LNCaP clone FGC (cell line): Measurements from ENCODE around the gene EML2.

Experiments used
- DNase-seq: peaks from one replicate; pipeline ENCODE4 v3.0.0-alpha.2; 2011; ENCODE audit warnings: low read depth
- H3K4me3 ChIP-seq: 2 replicates; pipeline ENCODE4 v1.5.1; 2011; ENCODE audit warnings: mild to moderate bottlenecking, low read depth, low read length, control low read depth
- TF ChIP-seq, protein P1 (sequence below): IDR thresholded peaks from 2 replicates; pipeline ENCODE4 v1.5.1; 2012; ENCODE audit warnings: mild to moderate bottlenecking; ENCODE audit not compliant: control insufficient read depth, insufficient read depth; ENCODE audit errors: extremely low read depth

Gene EML2

DNA sequence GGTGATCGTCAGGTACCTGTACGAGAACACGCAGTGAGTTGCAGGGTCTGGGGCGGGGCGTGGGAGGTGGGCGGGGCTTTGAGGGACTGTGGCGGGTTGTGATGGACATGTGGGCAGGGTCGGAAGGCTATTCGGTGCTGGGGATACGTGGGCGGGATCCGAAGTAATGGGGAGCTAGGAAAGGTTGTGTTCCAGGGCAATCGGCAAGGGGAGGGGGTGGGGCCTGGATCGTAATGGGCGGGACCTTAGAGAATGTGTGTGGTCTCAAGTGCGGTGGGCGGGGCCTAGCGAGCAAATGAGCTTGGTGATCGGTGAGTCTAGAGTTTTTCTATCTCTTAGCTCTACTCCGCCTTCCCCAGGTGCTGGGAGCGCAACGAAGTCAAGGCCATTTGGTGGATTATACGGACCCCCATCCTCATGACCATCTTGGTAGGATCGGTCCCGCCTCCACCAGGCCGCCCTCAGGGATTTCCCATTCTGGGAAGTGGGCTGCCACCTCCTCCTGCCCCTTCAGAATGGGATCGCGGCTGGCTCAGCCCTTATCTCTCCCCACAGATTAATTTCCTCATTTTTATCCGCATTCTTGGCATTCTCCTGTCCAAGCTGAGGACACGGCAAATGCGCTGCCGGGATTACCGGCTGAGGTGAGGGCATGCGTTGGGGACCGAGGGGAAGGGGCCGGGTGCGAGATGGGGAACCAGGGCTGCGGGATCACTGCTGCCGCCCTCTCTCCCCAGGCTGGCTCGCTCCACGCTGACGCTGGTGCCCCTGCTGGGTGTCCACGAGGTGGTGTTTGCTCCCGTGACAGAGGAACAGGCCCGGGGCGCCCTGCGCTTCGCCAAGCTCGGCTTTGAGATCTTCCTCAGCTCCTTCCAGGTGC, 38.4 kb upstream of the EML2 start:
- no peak for DNase-seq
- TF ChIP-seq, protein P1, sequence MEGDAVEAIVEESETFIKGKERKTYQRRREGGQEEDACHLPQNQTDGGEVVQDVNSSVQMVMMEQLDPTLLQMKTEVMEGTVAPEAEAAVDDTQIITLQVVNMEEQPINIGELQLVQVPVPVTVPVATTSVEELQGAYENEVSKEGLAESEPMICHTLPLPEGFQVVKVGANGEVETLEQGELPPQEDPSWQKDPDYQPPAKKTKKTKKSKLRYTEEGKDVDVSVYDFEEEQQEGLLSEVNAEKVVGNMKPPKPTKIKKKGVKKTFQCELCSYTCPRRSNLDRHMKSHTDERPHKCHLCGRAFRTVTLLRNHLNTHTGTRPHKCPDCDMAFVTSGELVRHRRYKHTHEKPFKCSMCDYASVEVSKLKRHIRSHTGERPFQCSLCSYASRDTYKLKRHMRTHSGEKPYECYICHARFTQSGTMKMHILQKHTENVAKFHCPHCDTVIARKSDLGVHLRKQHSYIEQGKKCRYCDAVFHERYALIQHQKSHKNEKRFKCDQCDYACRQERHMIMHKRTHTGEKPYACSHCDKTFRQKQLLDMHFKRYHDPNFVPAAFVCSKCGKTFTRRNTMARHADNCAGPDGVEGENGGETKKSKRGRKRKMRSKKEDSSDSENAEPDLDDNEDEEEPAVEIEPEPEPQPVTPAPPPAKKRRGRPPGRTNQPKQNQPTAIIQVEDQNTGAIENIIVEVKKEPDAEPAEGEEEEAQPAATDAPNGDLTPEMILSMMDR, result peak; percentile 33; the same call in 1 of the 2 replicates
- no peak overlapping the region for H3K4me3 ChIP-seq

DNA sequence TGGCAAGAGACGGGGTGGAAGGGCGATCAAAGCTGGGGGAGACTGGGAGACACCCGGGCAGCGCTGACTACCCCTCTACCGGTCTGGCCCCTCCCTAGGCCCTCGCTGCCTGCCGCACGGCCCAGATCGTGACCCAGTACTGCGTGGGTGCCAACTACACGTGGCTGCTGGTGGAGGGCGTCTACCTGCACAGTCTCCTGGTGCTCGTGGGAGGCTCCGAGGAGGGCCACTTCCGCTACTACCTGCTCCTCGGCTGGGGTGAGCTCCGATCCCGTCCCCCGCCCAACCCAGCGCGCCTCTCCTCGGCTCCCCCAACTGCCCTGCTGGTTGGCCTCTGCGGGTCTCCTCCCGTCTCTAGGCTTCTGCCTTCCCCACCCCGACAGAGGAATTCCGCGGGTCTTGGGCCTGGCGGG, 37.7 kb upstream of the EML2 start:
- no peak for DNase-seq
- H3K4me3 ChIP-seq, result no peak overlapping the region
- TF ChIP-seq, protein P1, result no peak

DNA sequence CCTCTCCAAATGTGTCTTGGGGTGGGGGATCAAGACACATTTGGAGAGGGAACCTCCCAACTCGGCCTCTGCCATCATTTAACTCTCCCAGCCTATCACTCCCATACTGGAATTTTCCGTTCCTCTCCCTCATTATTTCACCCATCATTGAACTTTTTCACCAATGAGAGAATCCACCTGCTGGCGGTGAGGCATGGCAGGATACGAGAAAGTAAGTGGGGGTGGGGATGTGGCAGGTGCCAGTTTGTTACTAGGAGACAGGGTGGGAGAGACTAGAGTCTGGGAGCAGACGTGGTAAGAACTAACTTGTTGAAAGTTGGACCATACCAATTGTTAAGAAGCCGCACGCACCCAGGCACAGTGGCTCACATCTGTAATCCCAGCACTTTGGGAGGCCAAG, 35.7 kb upstream of the EML2 start:
- DNase-seq, result no peak

DNA sequence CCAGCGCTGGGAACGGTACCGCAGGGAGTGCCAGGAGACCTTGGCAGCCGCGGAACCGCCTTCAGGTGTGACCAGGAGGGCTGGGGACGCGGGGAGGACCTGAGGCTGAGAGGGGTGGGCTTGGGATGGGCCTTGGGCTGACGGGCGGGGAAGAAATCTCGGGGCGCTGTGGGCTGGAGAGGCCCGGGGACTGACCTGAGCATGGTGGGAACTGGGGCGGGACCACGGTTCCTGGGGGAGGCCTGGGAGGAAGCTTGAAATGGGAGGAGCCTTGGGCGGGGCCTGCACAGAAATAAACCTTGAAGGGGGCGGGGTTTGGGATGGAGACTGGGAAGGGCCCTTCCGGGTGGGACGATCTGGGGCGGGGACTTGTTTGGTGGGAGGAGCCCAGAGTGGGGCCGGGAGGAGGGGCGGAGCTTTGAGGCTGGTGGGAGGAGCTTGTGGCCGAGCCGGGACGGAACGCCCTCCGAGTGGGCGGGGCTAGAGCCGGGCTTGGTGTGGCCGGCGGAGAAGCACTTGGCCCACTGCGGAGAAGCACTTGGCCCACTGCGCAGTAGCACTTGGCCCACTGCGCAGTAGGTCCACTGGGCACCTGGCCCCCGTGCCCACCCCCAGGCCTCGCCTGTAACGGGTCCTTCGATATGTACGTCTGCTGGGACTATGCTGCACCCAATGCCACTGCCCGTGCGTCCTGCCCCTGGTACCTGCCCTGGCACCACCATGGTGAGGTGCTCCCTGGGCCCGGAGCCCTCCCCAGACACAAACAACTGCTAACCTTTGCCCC, 31.7 kb upstream of the EML2 start:
- TF ChIP-seq, protein P1, result no peak
- H3K4me3 ChIP-seq, result no peak overlapping the region
- DNase-seq, result no peak

More for the DNA sequence above, 35.7 kb upstream of the EML2 start:
- TF ChIP-seq, protein P1, result no peak
- no peak overlapping the region for H3K4me3 ChIP-seq

DNA sequence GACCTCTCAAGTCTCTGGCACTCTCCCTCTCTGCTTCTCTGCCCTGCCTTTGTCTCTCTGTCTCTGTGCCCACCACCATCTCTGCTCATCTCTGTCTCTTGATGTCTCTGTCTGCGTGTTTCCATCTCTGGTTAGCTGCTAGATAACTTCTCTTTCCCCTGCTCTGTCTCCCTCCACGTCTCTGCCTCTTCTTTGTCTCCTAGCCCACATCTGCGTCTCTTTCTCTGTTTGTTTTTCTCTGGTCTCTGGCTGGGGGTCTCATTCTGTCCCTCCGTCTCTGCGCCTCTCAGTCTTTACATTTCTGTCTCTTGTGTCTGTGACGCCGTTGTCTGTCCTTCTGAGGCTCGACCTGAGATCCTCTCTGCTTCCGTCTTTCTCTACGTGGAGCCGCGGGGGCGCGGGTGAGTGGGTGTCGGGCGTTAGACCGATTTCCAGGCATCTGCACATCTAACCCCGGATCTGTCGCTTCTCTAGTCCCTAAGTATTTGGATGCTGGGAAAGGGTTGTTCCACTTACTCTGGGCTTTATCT, 29.2 kb upstream of the EML2 start:
- TF ChIP-seq, protein P1, result no peak
- no peak for DNase-seq
- H3K4me3 ChIP-seq, result peak overlapping the region; percentile 0; the same call in 1 of the 2 replicates

DNA sequence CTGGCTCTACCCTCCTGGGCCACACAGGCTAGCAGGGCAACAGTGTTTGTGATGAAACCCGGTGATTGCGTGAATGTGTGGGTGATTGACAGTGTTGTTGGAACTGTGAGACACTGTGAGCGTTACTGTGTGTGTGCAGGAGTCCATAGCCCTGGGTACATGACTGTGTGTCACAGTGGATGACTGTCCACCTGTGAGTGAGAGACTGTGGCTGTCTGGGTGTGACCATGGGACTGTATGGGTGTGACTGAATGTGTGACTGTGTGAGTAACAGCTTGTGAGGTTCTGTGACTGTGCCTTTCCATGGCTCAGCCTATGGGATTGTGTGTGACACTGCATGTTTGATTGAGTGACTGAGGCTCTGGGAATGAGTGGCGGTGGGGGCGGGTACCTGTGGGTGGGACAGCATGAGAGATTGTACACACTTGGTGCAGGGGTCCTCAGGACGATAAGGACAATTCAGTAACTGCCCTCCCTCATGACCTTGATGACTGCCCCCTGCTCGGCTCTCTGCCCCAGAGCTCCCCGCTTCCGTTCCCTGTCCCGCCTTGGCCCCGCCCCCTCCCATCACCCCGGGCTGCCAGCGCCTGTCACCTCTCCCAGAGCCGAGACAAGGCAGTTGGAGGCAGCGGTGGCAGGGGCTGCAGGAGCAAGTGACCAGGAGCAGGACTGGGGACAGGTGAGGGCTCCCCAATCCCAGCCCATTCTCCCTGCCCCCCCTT, 28.6 kb upstream of the EML2 start, which contains the start of gene GIPR:
Gene GIPR (plus strand): TSS at position 602 of the 722 bp plus-strand sequence. CDS start 1,300 bp downstream, outside the sequence.
- H3K4me3 ChIP-seq, result peak within 1 kb of the TSS; percentile 0; the same call in 1 of the 2 replicates
- TF ChIP-seq, protein P1, result no peak
- no peak for DNase-seq
